COLO668 (cell line): ENCODE results near the gene MACROD1.

ENCODE experiments used
- DNase-seq: peaks from one replicate; lab custom pipeline; 2025; ENCODE audit not compliant: unreplicated experiment; lab: John Stamatoyannopoulos, UW

MACROD1 gene

GRCh38 chr11:64001484-64002420 lies 164.2 kb downstream of the MACROD1 start:
- no peak for DNase-seq

- DNase-seq, result no peak
Observed at GRCh38 chr11:64000740-64001483, 165.0 kb downstream of the MACROD1 start.

- DNase-seq, result no peak
Observed at GRCh38 chr11:64000026-64000739, 165.7 kb downstream of the MACROD1 start.

- DNase-seq, result no peak
Observed at GRCh38 chr11:63999349-64000025, 166.4 kb downstream of the MACROD1 start.

- DNase-seq, result no peak
Observed at GRCh38 chr11:63998558-63999348, 167.2 kb downstream of the MACROD1 start.

GRCh38 chr11:63997801-63998337 lies 168.0 kb downstream of the MACROD1 start:
- DNase-seq, result no peak

GRCh38 chr11:63997104-63997700 lies 168.7 kb downstream of the MACROD1 start:
- DNase-seq, result no peak

GRCh38 chr11:63996512-63996911 lies 169.4 kb downstream of the MACROD1 start:
- no peak for DNase-seq

- no peak for DNase-seq
Observed at GRCh38 chr11:63993993-63994392, 171.9 kb downstream of the MACROD1 start.

- DNase-seq, result no peak
Observed at GRCh38 chr11:63993100-63993499, 172.8 kb downstream of the MACROD1 start.

GRCh38 chr11:63991558-63991957 lies 174.4 kb downstream of the MACROD1 start:
- DNase-seq, result no peak

GRCh38 chr11:63986932-63987513 lies 178.9 kb downstream of the MACROD1 start:
- DNase-seq, result no peak

- DNase-seq, result peak; percentile 98
Observed at GRCh38 chr11:63986156-63986931, 179.6 kb downstream of the MACROD1 start, which contains the start of gene OTUB1. TSS of gene OTUB1 (plus strand) at chr11:63986438. CDS start at chr11:63986457, 19 bp downstream.

- peak; percentile 70 for DNase-seq
Observed at GRCh38 chr11:63985812-63986155, 180.1 kb downstream of the MACROD1 start.

- DNase-seq, result no peak
Observed at GRCh38 chr11:63979426-63979825, 186.5 kb downstream of the MACROD1 start.

- no peak for DNase-seq
Observed at GRCh38 chr11:63978551-63979239, 187.2 kb downstream of the MACROD1 start.

GRCh38 chr11:63974259-63975143 lies 191.4 kb downstream of the MACROD1 start, which contains the start of gene COX8A:
TSS of gene COX8A (plus strand) at chr11:63974620. CDS start at chr11:63974681, 61 bp downstream.
- DNase-seq, result peak; percentile 98
